Esophagus muscularis mucosa (tissue), 4 donors: Measurements from ENCODE around the gene HINT3. TPM values are rescaled to one million over a fixed set of nuclear protein-coding genes. Genes with fewer than 3 reads are reported as not detected.
A peak's percentile ranks its signal among the peaks of the same experiment; 100 is the strongest.
"Not testable (repeated sequence)": the region's sequence is repeated elsewhere in the genome, so short reads cannot be mapped to it uniquely, and the experiment has no call there.

Experiments used
- DNase-seq: peaks from one replicate; pipeline ENCODE4 v3.0.0-alpha.2; 2017; ENCODE audit errors: extremely low spot score
- H3K27ac ChIP-seq, 4 donors: fragments of 200-600 bp; sonication (generic); replicated peaks in 1 of 4; 1 replicate in 3 of 4; 2 replicates in 1 of 4; pipeline ENCODE4 v1.5.1; 2016 to 2019; ENCODE audit warnings: mild to moderate bottlenecking in 1 of 4
- H3K27me3 ChIP-seq, 4 donors: fragments of 200-600 bp; sonication (generic); one replicate each; pipeline versions ENCODE4 v1.5.1 to v1.6.0; 2016 to 2019
- H3K36me3 ChIP-seq, 4 donors: fragments of 200-600 bp; sonication (generic); one replicate each; pipeline ENCODE4 v1.5.1; 2016 to 2019
- H3K4me1 ChIP-seq, 4 donors: fragments of 200-600 bp; sonication (generic); one replicate each; pipeline ENCODE4 v1.5.1; 2016 to 2019
- H3K4me3 ChIP-seq, 4 donors: fragments of 200-600 bp; sonication (generic); 1 replicate in 2 of 4; 2 replicates in 2 of 4; pipeline ENCODE4 v1.5.1; 2016 to 2019; ENCODE audit warnings: mild to moderate bottlenecking in 4 of 4, moderate library complexity in 1 of 4
- H3K9me3 ChIP-seq, 4 donors: fragments of 200-600 bp; sonication (generic); 1 replicate in 3 of 4; 2 replicates in 1 of 4; pipeline ENCODE4 v1.5.1; 2016 to 2019
- CTCF ChIP-seq, 3 experiments: fragments of 200-600 bp in 2 of 3; fragments of 450-650 bp in 1 of 3; sonication (generic) in 2 of 3; IDR thresholded peaks; one replicate each; pipeline ENCODE4 v1.5.1; 2017 to 2019; ENCODE audit warnings: antibody characterized with exemption in 3 of 3, mild to moderate bottlenecking in 2 of 3, moderate library complexity in 1 of 3
- EP300 ChIP-seq: sonication (generic); formaldehyde crosslinking; IDR thresholded peaks from one replicate; pipeline ENCODE4 v1.6.1; 2017; ENCODE audit warnings: antibody characterized with exemption
- POLR2A ChIP-seq: fragments of 450-650 bp; IDR thresholded peaks from one replicate; pipeline ENCODE4 v1.6.1; 2017; ENCODE audit warnings: antibody characterized with exemption, moderate library complexity, mild to moderate bottlenecking, low read depth
- POLR2AphosphoS5 ChIP-seq, 2 donors: sonication (generic); formaldehyde crosslinking; IDR thresholded peaks; one replicate each; pipeline ENCODE4 v1.6.1; 2017; ENCODE audit warnings: antibody characterized with exemption in 2 of 2
- WGBS: methylation state at CpG from one replicate; pipeline ENCODE4 v1.1.5; 2018; 5-methylcytosine and 5-hydroxymethylcytosine counted together
- intact Hi-C: fragments of 100-400 bp; cut with DNase I; formaldehyde crosslinking; loops from one replicate; pipeline ENCODE4 v1.15.1; 2023
- total RNA-seq, 4 donors: library from RNA; depleted of rRNA; stranded (reverse); fragments of >200 nt; gene quantifications; one replicate each; pipeline versions ENCODE4 v1.1.0 to v1.2.1, GENCODE V29; 2016

The HINT3 gene
- 10 to 100 TPM; 33.8 to 49.3 (median 35.8) TPM for total RNA-seq

- H3K9me3 ChIP-seq = no peaks in the 10 kb centered on the region
- H3K4me1 ChIP-seq = peaks cover 10 to 33% (median 28%) of the 10 kb centered on the region in 4 donors
- TF ChIP-seq EP300 (no peak), POLR2AphosphoS5 (IDR thresholded peaks at IDR 0.05) (peak; percentile 91 to 95), POLR2A (no peak), CTCF (IDR thresholded peaks at IDR 0.05) (peak; percentile 94 to 95 (median 94))
- H3K36me3 ChIP-seq = peaks cover 0 to 5% (median 0%) of the 10 kb centered on the region in 4 donors
- WGBS = under 1% methylated on average over 24 of the region's 82 CpGs
- peak within 1 kb of the TSS; percentile 76 to 98 (median 94) for H3K4me3 ChIP-seq
- DNase-seq = peak; percentile 99
- peaks cover 0 to 8% (median 0%) of the 10 kb centered on the region in 4 donors for H3K27me3 ChIP-seq
- H3K27ac ChIP-seq = peak within 1 kb of the TSS; percentile 89 to 94 (median 93)
- intact Hi-C loops = loop anchor here (2.0 to 10.0 kb wide), 2 partner anchors 168 to 652 kb away; partner anchors contain the start of gene HDDC2
These were observed at the start of gene HINT3 for GRCh38 chr6:125956506-125957390. HINT3 (plus strand) TSS chr6:125956770; CDS start chr6:125956978, 208 bp downstream.

- 64% methylated on average over 3 of the region's 3 CpGs for WGBS
- Histone ChIP-seq H3K27ac (no peak overlapping the region), H3K4me1 (no peaks in the 10 kb centered on the region), H3K9me3 (no peaks in the 10 kb centered on the region), H3K4me3 (no peak overlapping the region), H3K27me3 (no peaks in the 10 kb centered on the region), H3K36me3 (peaks cover 0 to 34% (median 22%) of the 10 kb centered on the region in 4 donors)
- TF ChIP-seq EP300 (no peak), POLR2A (no peak), POLR2AphosphoS5 (IDR thresholded peaks at IDR 0.05) (no peak), CTCF (IDR thresholded peaks at IDR 0.05) (no peak)
- intact Hi-C loops = no loop called here
- DNase-seq = no peak
These were observed 46.0 kb upstream of the HINT3 start for GRCh38 chr6:125910527-125910926.

GRCh38 chr6:125911051-125911451, 45.5 kb upstream of the HINT3 start:
- H3K36me3 ChIP-seq = peaks cover 0 to 34% (median 27%) of the 10 kb centered on the region in 4 donors
- H3K9me3 ChIP-seq, H3K4me1 ChIP-seq, H3K27ac ChIP-seq, intact Hi-C loops, DNase-seq, H3K4me3 ChIP-seq, H3K27me3 ChIP-seq: not testable (repeated sequence)
- 81% methylated on average over 4 of the region's 4 CpGs for WGBS

GRCh38 chr6:125912430-125912829, 44.1 kb upstream of the HINT3 start:
- intact Hi-C loops, H3K9me3 ChIP-seq, H3K4me3 ChIP-seq, H3K27me3 ChIP-seq, H3K27ac ChIP-seq, H3K4me1 ChIP-seq, DNase-seq: not testable (repeated sequence)
- 74% methylated on average over 2 of the region's 2 CpGs for WGBS
- H3K36me3 ChIP-seq = peaks cover 0 to 48% (median 31%) of the 10 kb centered on the region in 4 donors

- Histone ChIP-seq H3K9me3 (no peaks in the 10 kb centered on the region), H3K36me3 (peaks cover 0 to 53% (median 24%) of the 10 kb centered on the region in 4 donors), H3K4me1 (peaks cover 0 to 4% (median 2%) of the 10 kb centered on the region in 4 donors), H3K4me3 (no peak overlapping the region), H3K27me3 (no peaks in the 10 kb centered on the region), H3K27ac (no peak overlapping the region)
- intact Hi-C loops = no loop called here
- no peak for TF ChIP-seq CTCF (IDR thresholded peaks at IDR 0.05)
- TF ChIP-seq EP300 = no peak
- TF ChIP-seq POLR2AphosphoS5 (IDR thresholded peaks at IDR 0.05) = no peak
- no peak for TF ChIP-seq POLR2A
- 100% methylated on average over 1 of the region's 1 CpG for WGBS
- no peak for DNase-seq
These were observed 43.4 kb upstream of the HINT3 start for GRCh38 chr6:125913145-125913544.
